ENCODE results near the gene PNMA3. TPM values are rescaled to one million over a fixed set of nuclear protein-coding genes. Genes with fewer than 3 reads are reported as not detected.
"Not testable (repeated sequence)": the region's sequence is repeated elsewhere in the genome, so short reads cannot be mapped to it uniquely, and the experiment has no call there.

The PNMA3 gene
- total RNA-seq, 2 experiments from 2014 or later = not detected

DNA sequence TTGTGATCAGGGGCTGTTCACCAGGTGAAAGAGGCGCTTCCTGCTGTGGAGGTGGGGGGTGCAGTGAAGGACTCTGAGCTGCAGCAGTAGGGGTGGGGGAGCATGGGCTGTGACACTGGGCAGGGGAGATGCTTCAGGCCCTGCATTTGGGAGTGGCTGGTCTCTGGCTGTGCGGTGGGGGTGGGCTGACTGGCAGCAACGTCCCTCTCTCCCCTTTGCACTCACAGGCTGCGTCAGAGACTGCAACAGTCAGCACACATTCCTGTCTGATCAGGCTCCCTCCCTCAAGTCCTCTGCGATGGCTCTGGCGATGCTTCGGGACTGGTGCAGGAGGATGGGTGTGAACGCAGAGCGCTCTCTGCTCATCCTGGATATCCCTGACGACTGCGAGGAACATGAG lies 27.8 kb upstream of the PNMA3 start:
- H3K36me3 ChIP-seq (ENCODE audit: insufficient read depth, low read length); H3K79me2 ChIP-seq (ENCODE audit: insufficient read depth, low read depth, low read length); intact Hi-C loops (cut with micrococcal nuclease; ENCODE audit: unreplicated experiment); H3K4me1 ChIP-seq (ENCODE audit: insufficient read depth, low read length, poor library complexity, severe bottlenecking); DNase-seq (ENCODE audit: low spot score); H4K20me1 ChIP-seq (ENCODE audit: insufficient read depth, low read length); CTCF ChIA-PET (ENCODE audit: unreplicated experiment); BruUV-seq (replicated peaks); H3K9me3 ChIP-seq (ENCODE audit: low read length); H3K27ac ChIP-seq (ENCODE audit: low read depth, low read length, poor library complexity, severe bottlenecking); H3K9me2 ChIP-seq (ENCODE audit: insufficient read depth, low read length); H3K4me2 ChIP-seq (ENCODE audit: low read length); H3K4me3 ChIP-seq (ENCODE audit: low read depth, low read length, poor library complexity, severe bottlenecking); H2AFZ ChIP-seq (ENCODE audit: low read length): not testable (repeated sequence)
- POLR2A ChIA-PET = interaction anchor here (0.6 kb wide), 1 partner anchor 489 kb away, joined by 3 read pairs; the partner anchor contains the start of gene ATP2B3

DNA sequence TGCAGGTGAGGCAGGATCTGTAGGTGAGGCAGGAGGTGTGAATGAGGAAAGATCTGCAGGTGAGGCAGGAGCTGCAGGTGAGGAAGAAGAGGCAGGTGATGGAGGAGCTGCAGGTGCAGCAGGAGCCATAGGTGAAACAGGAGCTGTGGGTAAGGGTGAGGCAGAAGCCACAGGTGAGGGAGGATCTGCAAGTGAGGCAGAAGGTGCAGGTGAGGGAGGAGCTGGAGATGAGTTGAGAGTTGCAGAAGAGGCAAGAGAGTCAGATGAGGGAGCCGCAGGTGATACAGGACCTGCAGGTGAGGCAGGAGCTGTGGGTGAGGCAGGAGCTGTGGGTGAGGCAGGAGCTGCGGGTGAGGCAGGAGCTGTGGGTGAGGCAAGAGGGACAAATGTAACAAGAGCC lies 27.1 kb upstream of the PNMA3 start:
- DNase-seq (ENCODE audit: low spot score) = no peak
- H3K36me3 ChIP-seq (ENCODE audit: insufficient read depth, low read length) = no peaks in the 10 kb centered on the region
- CTCF ChIA-PET (ENCODE audit: unreplicated experiment) = no interaction called here

DNA sequence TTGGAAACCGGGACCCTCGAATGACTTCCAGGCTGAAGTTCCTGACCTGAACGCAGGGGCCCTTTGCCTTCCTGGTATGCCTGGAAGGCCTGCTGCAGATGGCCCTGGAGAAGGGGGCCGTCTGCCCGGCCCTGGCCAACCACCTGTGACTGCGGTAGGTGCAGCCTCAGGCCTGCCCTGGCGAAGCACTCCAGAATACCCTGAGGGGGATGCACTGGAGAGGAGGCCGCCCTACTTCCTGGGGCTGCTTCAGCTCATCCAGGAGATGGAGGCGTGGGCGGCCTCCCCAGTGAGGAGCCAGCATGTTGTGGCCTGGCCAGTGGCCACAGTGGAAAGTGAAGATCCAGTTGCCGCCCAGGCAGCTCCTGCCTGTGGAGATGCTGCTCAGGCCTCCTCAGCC lies 26.4 kb upstream of the PNMA3 start:
- Histone ChIP-seq H3K79me2 (ENCODE audit: insufficient read depth, low read depth, low read length) (no peaks in the 10 kb centered on the region), H3K4me2 (ENCODE audit: low read length) (no peak overlapping the region), H3K4me3 (ENCODE audit: low read depth, low read length, poor library complexity, severe bottlenecking) (no peak overlapping the region), H2AFZ (ENCODE audit: low read length) (no peak overlapping the region), H3K4me1 (ENCODE audit: insufficient read depth, low read length, poor library complexity, severe bottlenecking) (peaks cover 3% of the 10 kb centered on the region), H3K9me2 (ENCODE audit: insufficient read depth, low read length) (no peaks in the 10 kb centered on the region), H3K9me3 (ENCODE audit: low read length) (no peaks in the 10 kb centered on the region), H3K36me3 (ENCODE audit: insufficient read depth, low read length) (no peaks in the 10 kb centered on the region), H4K20me1 (ENCODE audit: insufficient read depth, low read length) (no peaks in the 10 kb centered on the region), H3K27ac (ENCODE audit: low read depth, low read length, poor library complexity, severe bottlenecking) (no peak overlapping the region)
- POLR2A ChIA-PET = no interaction called here
- no peak for TF ChIP-seq EZH2phosphoT487 (IDR thresholded peaks at IDR 0.05; ENCODE audit: borderline replicate concordance, low read depth, low read length)
- TF ChIP-seq, protein P1, sequence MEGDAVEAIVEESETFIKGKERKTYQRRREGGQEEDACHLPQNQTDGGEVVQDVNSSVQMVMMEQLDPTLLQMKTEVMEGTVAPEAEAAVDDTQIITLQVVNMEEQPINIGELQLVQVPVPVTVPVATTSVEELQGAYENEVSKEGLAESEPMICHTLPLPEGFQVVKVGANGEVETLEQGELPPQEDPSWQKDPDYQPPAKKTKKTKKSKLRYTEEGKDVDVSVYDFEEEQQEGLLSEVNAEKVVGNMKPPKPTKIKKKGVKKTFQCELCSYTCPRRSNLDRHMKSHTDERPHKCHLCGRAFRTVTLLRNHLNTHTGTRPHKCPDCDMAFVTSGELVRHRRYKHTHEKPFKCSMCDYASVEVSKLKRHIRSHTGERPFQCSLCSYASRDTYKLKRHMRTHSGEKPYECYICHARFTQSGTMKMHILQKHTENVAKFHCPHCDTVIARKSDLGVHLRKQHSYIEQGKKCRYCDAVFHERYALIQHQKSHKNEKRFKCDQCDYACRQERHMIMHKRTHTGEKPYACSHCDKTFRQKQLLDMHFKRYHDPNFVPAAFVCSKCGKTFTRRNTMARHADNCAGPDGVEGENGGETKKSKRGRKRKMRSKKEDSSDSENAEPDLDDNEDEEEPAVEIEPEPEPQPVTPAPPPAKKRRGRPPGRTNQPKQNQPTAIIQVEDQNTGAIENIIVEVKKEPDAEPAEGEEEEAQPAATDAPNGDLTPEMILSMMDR (conservative IDR thresholded peaks at IDR 0.05; ENCODE audit: low read length) = no peak
- no peak for DNase-seq (ENCODE audit: low spot score)
- BruUV-seq (replicated peaks) = no TSS peak
- intact Hi-C loops (cut with micrococcal nuclease; ENCODE audit: unreplicated experiment) = loop anchor here (5.0 kb wide), 1 partner anchor 477 kb away; no protein-coding TSS in a partner anchor
- CTCF ChIA-PET (ENCODE audit: unreplicated experiment) = no interaction called here

More for the DNA sequence above, 27.1 kb upstream of the PNMA3 start:
- TF ChIP-seq EZH2phosphoT487 (IDR thresholded peaks at IDR 0.05; ENCODE audit: borderline replicate concordance, low read depth, low read length) = no peak
- H3K9me3 ChIP-seq (ENCODE audit: low read length) = no peaks in the 10 kb centered on the region
- intact Hi-C loops (cut with micrococcal nuclease; ENCODE audit: unreplicated experiment) = no loop called here
- H3K4me1 ChIP-seq (ENCODE audit: insufficient read depth, low read length, poor library complexity, severe bottlenecking) = peaks cover 3% of the 10 kb centered on the region
- no peak overlapping the region for H3K4me3 ChIP-seq (ENCODE audit: low read depth, low read length, poor library complexity, severe bottlenecking)
- no peak overlapping the region for H2AFZ ChIP-seq (ENCODE audit: low read length)
- H3K9me2 ChIP-seq (ENCODE audit: insufficient read depth, low read length) = no peaks in the 10 kb centered on the region
- H3K27ac ChIP-seq (ENCODE audit: low read depth, low read length, poor library complexity, severe bottlenecking) = no peak overlapping the region
- H3K4me2 ChIP-seq (ENCODE audit: low read length) = no peak overlapping the region
- POLR2A ChIA-PET = no interaction called here
- no peaks in the 10 kb centered on the region for H3K79me2 ChIP-seq (ENCODE audit: insufficient read depth, low read depth, low read length)
- BruUV-seq (replicated peaks) = no TSS peak
- no peaks in the 10 kb centered on the region for H4K20me1 ChIP-seq (ENCODE audit: insufficient read depth, low read length)

DNA sequence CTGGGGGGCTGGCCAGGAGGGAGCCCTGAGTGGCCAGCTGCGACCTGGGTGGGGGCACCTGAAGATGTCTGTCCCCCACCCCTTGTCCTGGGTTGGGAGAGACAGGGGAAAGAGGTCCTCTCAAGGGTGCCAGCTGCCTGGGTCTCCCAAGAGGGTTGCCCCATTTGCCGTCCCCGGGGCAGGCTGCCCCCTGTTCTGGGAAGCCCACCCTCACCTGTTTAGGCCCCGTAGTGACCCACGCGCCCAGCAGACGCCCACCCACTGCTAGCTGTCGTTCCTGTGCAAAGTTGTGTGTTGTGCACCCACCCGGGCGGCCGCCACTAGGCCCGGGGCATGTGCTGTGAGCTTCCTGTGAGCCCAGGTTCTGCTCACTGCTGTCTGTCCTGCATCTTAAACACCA lies 25.5 kb upstream of the PNMA3 start:
- POLR2A ChIA-PET = interaction anchor here (0.6 to 0.8 kb wide), 2 partner anchors 57 to 390 kb away, joined by 3 to 4 read pairs; no protein-coding TSS in a partner anchor
- Histone ChIP-seq H4K20me1 (ENCODE audit: insufficient read depth, low read length) (no peaks in the 10 kb centered on the region), H3K9me2 (ENCODE audit: insufficient read depth, low read length) (no peaks in the 10 kb centered on the region), H3K9me3 (ENCODE audit: low read length) (no peaks in the 10 kb centered on the region), H2AFZ (ENCODE audit: low read length) (no peak overlapping the region), H3K4me3 (ENCODE audit: low read depth, low read length, poor library complexity, severe bottlenecking) (no peak overlapping the region), H3K27ac (ENCODE audit: low read depth, low read length, poor library complexity, severe bottlenecking) (no peak overlapping the region), H3K79me2 (ENCODE audit: insufficient read depth, low read depth, low read length) (no peaks in the 10 kb centered on the region), H3K4me1 (ENCODE audit: insufficient read depth, low read length, poor library complexity, severe bottlenecking) (peaks cover 3% of the 10 kb centered on the region), H3K36me3 (ENCODE audit: insufficient read depth, low read length) (no peaks in the 10 kb centered on the region), H3K4me2 (ENCODE audit: low read length) (no peak overlapping the region)
- intact Hi-C loops (cut with micrococcal nuclease; ENCODE audit: unreplicated experiment) = loop anchor here (5.0 kb wide), 1 partner anchor 476 kb away; no protein-coding TSS in a partner anchor
- TF ChIP-seq, protein P1 (conservative IDR thresholded peaks at IDR 0.05; ENCODE audit: low read length) = no peak
- TF ChIP-seq EZH2phosphoT487 (IDR thresholded peaks at IDR 0.05; ENCODE audit: borderline replicate concordance, low read depth, low read length) = no peak
- BruUV-seq (replicated peaks) = no TSS peak
- no peak for DNase-seq (ENCODE audit: low spot score)
- CTCF ChIA-PET (ENCODE audit: unreplicated experiment) = no interaction called here
